ENCODE data around the gene RGS10. TPM values are rescaled to one million over a fixed set of nuclear protein-coding genes. Genes with fewer than 3 reads are reported as not detected.

Gene RGS10
- total and polyA plus RNA-seq, 10 of the 15 experiments (the other 5 are each of a cell fraction or from before 2014, with no cell fraction given) = 72.8 to 193 (median 127) TPM

DNA sequence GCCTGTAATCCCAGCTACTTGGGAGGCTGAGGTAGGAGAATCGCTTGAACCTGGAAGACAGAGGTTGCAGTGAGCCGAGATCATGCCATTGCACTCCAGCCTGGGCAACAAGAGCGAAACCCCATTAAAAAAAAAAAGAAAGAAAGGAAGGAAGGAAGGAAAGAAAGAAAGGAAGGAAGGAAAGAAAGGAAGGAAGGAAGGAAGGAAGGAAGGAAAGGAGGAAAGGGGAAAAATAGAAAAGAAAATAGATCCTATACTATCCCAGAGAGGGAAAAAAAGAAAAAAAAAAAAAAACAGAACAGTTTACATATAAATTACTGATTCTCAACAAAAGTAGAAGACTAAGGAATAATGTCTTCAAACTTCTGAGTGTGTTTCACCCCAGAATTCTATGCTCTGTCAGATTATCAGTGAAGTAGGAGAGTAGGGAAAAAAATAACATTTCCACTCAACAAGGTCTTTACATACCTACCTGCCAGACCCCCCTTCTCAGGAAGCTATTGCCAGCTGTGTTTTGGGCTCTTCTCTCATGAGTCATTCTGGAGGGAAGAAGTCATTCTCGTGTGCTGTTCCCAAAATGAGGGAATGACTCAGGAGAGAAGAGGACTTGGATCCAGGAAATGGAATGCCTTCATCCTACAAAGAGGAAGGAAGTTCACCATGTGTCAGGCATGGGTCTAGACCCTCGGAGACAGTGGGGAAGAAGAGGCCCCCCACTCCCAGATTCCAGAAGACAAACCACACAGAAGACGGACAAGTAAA lies 20.9 kb downstream of the RGS10 start:
- H3K4me3 ChIP-seq = no peak overlapping the region
- in situ Hi-C loops (cut with MboI) (no loop called here), intact Hi-C loops (cut with micrococcal nuclease; ENCODE audit: unreplicated experiment) (no loop called here)
- no peak overlapping the region for H3K4me2 ChIP-seq (ENCODE audit: control insufficient read depth, insufficient read depth)
- ATAC-seq (no peak), FAIRE-seq (no peak), DNase-seq (ENCODE audit: low read depth, low spot score) (no peak)
- no peak overlapping the region for H2AFZ ChIP-seq (ENCODE audit: control insufficient read depth, low read depth, low read length)
- ChIA-PET POLR2A (interaction anchor here (0.7 to 1.2 kb wide), 3 partner anchors 8 to 19 kb away, joined by 5 read pairs; no protein-coding TSS in a partner anchor), SMC1A (ENCODE audit: uncharacterized antibody, unreplicated experiment) (no interaction called here), RAD21 (ENCODE audit: unreplicated experiment) (no interaction called here), CTCF (no interaction called here)
- H3K79me2 ChIP-seq (ENCODE audit: control insufficient read depth, insufficient read depth, low read length) = peaks cover 3% of the 10 kb centered on the region
- H3K9me3 ChIP-seq (replicated peaks; ENCODE audit: control insufficient read depth, insufficient read depth, low read length) = no peaks in the 10 kb centered on the region
- H3K9ac ChIP-seq (ENCODE audit: control insufficient read depth, insufficient read depth, low read length) = no peak overlapping the region
- 93% methylated on average over 5 of the region's 6 CpGs for WGBS (ENCODE audit: insufficient coverage, insufficient replicate concordance, low lambda C conversion rate, missing lambda C conversion rate)
- H3K27ac ChIP-seq (ENCODE audit: control insufficient read depth, insufficient read depth) = no peak overlapping the region
- H3K4me1 ChIP-seq (ENCODE audit: control insufficient read depth, insufficient read depth, low read length) = peaks cover 31% of the 10 kb centered on the region
- no peaks in the 10 kb centered on the region for H4K20me1 ChIP-seq (ENCODE audit: control insufficient read depth, insufficient read depth)
- BruUV-seq (replicated peaks) = no TSS peak
- peaks cover 17 to 23% of the 10 kb centered on the region in 2 experiments; a peak in 3 of 4 replicates for H3K36me3 ChIP-seq (ENCODE audit: control insufficient read depth in 2 of 2, insufficient read depth in 2 of 2, low read length in 1 of 2)
- no peaks in the 10 kb centered on the region for H3K27me3 ChIP-seq (replicated peaks in 1 of 2; ENCODE audit: control insufficient read depth in 2 of 2, insufficient read depth in 2 of 2, low read length in 1 of 2)
- TF ChIP-seq KAT2A (conservative IDR thresholded peaks at IDR 0.05; ENCODE audit: control insufficient read depth, low read depth, low read length) (no peak), YBX1 (IDR thresholded peaks at IDR 0.05) (no peak), MYC (IDR thresholded peaks at IDR 0.05; ENCODE audit: insufficient read depth, insufficient read length, insufficient replicate concordance, low read length, severe bottlenecking) (no peak), EED (IDR thresholded peaks at IDR 0.05; ENCODE audit: low read depth) (no peak), POLR2A (IDR thresholded peaks at IDR 0.05; ENCODE audit: low read depth, low read length) (no peak), ETV6 (conservative IDR thresholded peaks at IDR 0.05 in 1 of 2, IDR thresholded peaks at IDR 0.05 in 1 of 2; ENCODE audit: borderline replicate concordance in 1 of 2, low read depth in 1 of 2) (no peak), MTA2 (IDR thresholded peaks at IDR 0.05; ENCODE audit: low read depth) (no peak), ZNF217 (IDR thresholded peaks at IDR 0.05) (no peak)
- TF ChIP-seq, protein P1, sequence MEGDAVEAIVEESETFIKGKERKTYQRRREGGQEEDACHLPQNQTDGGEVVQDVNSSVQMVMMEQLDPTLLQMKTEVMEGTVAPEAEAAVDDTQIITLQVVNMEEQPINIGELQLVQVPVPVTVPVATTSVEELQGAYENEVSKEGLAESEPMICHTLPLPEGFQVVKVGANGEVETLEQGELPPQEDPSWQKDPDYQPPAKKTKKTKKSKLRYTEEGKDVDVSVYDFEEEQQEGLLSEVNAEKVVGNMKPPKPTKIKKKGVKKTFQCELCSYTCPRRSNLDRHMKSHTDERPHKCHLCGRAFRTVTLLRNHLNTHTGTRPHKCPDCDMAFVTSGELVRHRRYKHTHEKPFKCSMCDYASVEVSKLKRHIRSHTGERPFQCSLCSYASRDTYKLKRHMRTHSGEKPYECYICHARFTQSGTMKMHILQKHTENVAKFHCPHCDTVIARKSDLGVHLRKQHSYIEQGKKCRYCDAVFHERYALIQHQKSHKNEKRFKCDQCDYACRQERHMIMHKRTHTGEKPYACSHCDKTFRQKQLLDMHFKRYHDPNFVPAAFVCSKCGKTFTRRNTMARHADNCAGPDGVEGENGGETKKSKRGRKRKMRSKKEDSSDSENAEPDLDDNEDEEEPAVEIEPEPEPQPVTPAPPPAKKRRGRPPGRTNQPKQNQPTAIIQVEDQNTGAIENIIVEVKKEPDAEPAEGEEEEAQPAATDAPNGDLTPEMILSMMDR (IDR thresholded peaks at IDR 0.05 in 2 of 3, conservative IDR thresholded peaks at IDR 0.05 in 1 of 3; ENCODE audit: control insufficient read depth in 2 of 3, extremely low read depth in 1 of 3, insufficient read depth in 1 of 3, low read depth in 3 of 3, low read length in 3 of 3) = no peak
- TF ChIP-seq, protein P2, sequence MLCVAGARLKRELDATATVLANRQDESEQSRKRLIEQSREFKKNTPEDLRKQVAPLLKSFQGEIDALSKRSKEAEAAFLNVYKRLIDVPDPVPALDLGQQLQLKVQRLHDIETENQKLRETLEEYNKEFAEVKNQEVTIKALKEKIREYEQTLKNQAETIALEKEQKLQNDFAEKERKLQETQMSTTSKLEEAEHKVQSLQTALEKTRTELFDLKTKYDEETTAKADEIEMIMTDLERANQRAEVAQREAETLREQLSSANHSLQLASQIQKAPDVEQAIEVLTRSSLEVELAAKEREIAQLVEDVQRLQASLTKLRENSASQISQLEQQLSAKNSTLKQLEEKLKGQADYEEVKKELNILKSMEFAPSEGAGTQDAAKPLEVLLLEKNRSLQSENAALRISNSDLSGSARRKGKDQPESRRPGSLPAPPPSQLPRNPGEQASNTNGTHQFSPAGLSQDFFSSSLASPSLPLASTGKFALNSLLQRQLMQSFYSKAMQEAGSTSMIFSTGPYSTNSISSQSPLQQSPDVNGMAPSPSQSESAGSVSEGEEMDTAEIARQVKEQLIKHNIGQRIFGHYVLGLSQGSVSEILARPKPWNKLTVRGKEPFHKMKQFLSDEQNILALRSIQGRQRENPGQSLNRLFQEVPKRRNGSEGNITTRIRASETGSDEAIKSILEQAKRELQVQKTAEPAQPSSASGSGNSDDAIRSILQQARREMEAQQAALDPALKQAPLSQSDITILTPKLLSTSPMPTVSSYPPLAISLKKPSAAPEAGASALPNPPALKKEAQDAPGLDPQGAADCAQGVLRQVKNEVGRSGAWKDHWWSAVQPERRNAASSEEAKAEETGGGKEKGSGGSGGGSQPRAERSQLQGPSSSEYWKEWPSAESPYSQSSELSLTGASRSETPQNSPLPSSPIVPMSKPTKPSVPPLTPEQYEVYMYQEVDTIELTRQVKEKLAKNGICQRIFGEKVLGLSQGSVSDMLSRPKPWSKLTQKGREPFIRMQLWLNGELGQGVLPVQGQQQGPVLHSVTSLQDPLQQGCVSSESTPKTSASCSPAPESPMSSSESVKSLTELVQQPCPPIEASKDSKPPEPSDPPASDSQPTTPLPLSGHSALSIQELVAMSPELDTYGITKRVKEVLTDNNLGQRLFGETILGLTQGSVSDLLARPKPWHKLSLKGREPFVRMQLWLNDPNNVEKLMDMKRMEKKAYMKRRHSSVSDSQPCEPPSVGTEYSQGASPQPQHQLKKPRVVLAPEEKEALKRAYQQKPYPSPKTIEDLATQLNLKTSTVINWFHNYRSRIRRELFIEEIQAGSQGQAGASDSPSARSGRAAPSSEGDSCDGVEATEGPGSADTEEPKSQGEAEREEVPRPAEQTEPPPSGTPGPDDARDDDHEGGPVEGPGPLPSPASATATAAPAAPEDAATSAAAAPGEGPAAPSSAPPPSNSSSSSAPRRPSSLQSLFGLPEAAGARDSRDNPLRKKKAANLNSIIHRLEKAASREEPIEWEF (IDR thresholded peaks at IDR 0.05; ENCODE audit: insufficient replicate concordance, low read depth, low read length) = no peak
- TF ChIP-seq, protein P3, sequence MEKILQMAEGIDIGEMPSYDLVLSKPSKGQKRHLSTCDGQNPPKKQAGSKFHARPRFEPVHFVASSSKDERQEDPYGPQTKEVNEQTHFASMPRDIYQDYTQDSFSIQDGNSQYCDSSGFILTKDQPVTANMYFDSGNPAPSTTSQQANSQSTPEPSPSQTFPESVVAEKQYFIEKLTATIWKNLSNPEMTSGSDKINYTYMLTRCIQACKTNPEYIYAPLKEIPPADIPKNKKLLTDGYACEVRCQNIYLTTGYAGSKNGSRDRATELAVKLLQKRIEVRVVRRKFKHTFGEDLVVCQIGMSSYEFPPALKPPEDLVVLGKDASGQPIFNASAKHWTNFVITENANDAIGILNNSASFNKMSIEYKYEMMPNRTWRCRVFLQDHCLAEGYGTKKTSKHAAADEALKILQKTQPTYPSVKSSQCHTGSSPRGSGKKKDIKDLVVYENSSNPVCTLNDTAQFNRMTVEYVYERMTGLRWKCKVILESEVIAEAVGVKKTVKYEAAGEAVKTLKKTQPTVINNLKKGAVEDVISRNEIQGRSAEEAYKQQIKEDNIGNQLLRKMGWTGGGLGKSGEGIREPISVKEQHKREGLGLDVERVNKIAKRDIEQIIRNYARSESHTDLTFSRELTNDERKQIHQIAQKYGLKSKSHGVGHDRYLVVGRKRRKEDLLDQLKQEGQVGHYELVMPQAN (conservative IDR thresholded peaks at IDR 0.05) = no peak
- TF ChIP-seq, protein P4, sequence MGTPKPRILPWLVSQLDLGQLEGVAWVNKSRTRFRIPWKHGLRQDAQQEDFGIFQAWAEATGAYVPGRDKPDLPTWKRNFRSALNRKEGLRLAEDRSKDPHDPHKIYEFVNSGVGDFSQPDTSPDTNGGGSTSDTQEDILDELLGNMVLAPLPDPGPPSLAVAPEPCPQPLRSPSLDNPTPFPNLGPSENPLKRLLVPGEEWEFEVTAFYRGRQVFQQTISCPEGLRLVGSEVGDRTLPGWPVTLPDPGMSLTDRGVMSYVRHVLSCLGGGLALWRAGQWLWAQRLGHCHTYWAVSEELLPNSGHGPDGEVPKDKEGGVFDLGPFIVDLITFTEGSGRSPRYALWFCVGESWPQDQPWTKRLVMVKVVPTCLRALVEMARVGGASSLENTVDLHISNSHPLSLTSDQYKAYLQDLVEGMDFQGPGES (IDR thresholded peaks at IDR 0.05) = no peak
